GM21825 (cell line): ENCODE measurements around the gene UBAC1.
A peak's percentile ranks its signal among the peaks of the same experiment; 100 is the strongest.
"Not testable (repeated sequence)": the region's sequence is repeated elsewhere in the genome, so short reads cannot be mapped to it uniquely, and the experiment has no call there.

ENCODE experiments used
- ATAC-seq: cut with Tn5 transposase; IDR thresholded peaks from one replicate; pipeline ENCODE4 v1.9.1; 2021; ENCODE audit warnings: mild to moderate bottlenecking, moderate library complexity; ENCODE audit not compliant: unreplicated experiment

UBAC1 gene

GRCh38 chr9:135960411-135961276, 529 bp downstream of the UBAC1 start:
- peak; percentile 2 for ATAC-seq

DNA sequence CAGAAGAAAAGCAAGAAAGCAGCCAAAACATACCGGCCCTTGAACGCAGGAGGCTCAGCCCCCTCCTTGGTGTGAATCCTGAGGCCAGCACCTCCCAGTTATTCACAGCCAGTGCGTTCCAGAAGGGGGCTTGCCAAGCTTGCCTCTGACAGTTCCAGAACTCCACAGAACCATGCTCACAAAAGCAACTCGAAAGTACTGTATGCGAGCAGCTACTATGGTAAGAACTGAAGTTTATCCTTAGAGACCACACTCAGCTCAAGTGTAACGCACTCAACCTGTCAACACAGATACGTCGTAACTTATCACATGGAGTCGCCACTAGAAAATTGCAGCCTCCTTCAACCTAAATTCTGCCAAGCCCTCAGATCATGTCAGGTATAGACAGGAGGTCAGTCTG, 1.4 kb downstream of the UBAC1 start:
- no peak for ATAC-seq

DNA sequence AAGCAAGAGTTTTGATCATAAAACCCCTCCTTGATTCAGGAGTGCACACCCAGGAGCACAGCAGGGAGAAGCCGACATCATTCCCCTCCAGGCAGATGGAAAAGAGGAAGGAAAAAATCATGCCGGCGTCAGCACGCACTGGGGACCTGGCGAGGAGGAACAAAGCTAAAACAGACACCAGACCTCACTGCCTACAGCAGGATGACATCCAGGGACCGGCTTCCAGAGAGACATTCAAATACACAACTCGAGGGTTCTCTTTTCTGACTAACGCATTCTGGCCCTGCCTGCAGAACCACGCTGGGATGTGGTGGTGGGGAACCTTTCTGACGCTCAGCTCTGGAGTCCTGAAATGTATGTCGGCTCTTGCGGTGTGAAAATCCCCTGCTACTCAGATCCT, 2.7 kb downstream of the UBAC1 start:
- no peak for ATAC-seq

- no peak for ATAC-seq
Measured at GRCh38 chr9:135957431-135957830, 3.7 kb downstream of the UBAC1 start.

DNA sequence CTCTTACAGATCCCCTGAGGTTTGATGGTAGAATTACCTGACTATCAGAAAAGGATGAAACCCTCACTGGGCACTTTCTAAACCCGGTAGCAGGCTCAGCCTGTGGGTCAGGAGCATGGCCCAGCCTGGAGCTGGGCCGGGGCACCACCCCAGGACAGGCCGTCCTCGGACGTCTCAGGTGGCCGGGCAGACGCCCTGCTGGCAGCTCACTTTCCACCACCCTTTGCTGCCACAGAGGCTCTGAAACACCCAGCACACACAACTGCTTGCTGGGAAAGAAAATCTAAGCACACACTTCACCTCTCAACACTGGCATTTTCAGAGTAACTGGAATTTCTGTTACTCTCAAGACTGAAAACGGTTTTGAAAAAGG, 4.4 kb downstream of the UBAC1 start:
- no peak for ATAC-seq

DNA sequence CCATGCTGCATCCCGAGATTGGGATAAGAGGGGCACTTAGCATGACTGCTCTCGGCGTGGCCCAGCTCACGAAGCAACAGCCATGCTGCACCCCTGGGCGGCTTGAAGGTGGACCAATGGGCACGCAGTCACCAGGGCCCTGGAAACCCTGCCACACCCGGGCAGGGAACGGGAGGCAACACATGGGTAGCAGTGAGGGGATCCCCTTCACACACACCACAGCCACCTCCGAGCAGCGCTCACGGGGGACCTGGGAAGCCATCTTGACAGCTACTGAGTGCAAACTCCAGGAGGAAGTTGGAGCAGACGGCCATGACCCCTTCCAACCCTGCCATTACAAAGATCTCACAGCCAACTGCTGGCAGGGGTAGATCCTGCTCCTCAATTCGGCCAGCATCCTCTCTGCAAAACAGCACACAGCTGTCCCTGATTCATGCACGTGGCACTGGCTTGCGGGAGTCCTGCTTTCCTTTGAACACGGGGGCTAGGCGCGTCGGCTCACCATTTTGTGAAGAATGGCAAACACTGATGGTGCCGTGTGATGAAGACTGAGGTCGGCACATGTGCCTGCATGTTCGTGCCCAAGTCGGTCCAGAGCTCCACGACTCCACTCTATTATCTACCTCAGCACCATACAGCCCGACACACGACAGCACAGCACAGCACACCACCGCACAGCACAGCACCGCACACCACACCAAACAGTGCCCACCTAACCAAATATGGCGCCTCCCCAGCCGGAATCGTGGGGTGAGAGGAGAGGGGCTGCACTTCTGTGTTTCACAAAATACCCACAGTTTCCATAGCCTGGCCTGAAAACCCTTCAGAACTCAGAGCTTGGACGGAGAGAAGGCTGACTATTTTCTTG, 5.0 kb downstream of the UBAC1 start:
- no peak for ATAC-seq

GRCh38 chr9:135952664-135953206, 8.4 kb downstream of the UBAC1 start:
- ATAC-seq, result no peak

- no peak for ATAC-seq
Measured at GRCh38 chr9:135951889-135952663, 9.1 kb downstream of the UBAC1 start.

DNA sequence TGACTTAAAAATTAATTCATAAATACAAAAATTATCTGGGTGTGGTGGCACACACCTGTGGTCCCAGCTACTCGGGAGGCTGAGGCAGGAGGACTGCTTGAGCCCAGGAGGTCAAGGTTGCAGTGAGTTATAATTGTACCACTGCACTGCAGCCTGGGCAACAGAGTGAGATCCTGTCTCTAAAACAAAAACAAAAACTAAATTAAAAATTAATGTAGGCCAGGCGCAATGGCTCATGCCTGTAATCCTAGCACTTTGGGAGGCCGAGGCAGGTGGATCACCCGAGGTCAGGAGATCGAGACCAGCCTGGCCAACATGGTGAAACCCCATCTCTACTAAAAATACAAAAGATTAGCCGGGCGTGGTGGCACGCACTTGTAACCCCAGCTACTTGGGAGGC, 9.9 kb downstream of the UBAC1 start:
- ATAC-seq, result not testable (repeated sequence)

DNA sequence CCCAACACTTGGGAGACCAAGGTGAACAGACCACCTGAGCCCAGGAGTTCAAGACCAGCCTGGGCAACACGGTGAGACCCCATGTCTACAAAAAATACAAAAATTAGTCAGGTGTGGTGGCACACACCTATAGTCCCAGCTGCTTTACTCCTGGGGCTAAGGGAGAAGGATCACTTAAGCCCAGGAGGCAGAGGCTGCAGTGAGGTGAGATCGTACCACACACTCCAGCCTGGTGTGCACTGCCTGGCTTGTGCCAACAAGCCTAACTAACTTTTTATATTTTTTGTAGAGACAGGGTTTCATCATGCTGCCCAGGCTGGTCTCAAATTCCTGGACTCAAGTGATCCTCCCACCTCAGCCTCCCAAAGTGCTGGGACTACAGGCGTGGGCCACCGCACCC, 10.3 kb downstream of the UBAC1 start:
- not testable (repeated sequence) for ATAC-seq

DNA sequence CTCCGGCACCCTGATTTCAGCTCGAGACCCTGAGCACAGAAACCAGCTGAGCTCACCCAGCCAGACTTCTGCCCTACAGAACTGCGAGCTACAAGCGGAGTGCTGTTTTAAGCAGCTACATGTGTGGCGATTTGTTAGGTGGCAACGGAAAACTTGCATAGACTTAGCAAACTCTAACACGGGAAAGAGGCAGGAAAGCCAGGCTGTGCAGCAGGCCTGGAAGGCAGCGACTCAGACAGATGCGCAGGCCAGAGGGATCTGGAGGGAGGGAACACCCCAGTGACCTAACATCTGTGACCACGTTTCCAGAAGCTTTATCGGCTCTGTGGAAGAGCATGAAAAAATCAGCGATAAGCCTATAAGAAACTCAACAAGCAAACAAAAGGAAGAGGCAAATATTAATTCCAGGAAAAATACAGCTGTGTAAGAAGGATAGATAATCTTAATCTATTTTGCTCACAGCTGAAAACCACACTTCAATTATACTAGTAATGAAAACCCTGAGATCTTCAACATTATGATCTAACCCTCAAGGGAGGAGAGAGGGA, 11.0 kb downstream of the UBAC1 start:
- no peak for ATAC-seq

DNA sequence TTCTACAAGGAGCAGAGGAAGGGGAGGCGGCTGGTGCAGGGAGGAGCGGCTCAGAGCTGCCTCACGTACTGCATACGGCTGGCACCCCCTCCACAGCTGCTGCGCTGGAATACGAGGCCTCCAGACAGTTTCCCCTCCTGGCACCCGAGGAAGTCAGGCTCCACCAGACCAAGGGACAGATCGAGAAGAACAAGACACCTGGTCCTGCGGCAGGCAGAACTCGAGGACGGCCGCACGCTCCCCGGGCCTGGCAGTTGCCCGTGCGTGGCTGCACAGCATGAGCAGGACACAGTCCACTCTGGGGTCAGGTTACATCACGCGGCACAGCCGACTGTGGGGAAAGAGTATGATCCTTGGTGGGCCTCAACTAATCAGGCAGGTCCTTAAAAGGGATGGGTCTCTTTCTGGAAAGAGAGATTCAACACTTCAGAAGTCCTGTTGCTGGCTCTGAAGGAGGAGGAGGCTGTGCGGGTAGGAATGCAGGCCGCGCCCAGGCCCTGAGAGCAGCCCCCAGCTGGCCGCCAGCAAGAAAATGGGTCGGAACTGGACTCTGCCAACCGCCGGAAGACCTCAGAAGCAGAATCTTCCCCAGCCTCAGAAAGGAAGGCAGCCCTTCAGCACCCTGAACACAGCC, 11.6 kb downstream of the UBAC1 start:
- ATAC-seq, result no peak

- ATAC-seq, result no peak
Measured at GRCh38 chr9:135948968-135949367, 12.2 kb downstream of the UBAC1 start.

DNA sequence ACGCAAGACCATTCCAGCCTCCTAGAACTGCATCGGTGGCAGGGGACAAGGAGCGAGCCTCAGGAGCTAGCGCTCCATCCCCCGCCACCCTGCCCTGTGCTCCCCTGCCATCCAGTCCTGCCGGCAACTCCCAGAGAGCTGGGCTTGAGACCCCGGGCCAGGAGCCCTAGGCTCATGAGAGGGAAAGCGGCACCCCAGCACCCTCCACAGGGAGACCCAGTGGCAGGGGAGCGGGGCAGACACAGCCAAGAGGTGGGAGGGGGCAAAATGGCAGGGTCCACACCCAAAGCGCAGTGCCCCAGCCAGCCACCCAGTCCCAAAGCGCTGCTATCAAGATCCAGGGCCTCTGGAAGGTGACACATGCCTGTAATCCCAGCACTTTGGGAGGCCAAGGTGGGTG, 12.7 kb downstream of the UBAC1 start:
- no peak for ATAC-seq

DNA sequence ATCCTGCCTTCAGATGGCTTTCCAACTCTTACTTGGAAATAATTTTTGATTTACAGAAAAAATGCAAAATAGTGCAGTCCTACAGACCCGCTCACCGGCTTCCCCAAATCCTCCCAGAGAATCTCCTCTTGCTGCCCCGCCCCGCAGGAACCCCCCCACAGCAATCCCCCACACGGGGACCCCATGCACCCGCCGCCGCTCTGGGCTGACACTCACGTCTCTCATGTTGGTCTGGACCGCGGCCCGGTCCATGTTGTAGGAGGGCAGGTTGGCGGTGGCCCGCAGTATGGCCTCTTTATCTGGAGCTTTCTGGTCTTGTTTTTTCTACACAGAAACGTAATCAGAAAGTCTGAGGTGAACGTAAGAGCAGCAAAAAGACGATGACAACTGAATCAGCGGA, 13.6 kb downstream of the UBAC1 start:
- ATAC-seq, result no peak

DNA sequence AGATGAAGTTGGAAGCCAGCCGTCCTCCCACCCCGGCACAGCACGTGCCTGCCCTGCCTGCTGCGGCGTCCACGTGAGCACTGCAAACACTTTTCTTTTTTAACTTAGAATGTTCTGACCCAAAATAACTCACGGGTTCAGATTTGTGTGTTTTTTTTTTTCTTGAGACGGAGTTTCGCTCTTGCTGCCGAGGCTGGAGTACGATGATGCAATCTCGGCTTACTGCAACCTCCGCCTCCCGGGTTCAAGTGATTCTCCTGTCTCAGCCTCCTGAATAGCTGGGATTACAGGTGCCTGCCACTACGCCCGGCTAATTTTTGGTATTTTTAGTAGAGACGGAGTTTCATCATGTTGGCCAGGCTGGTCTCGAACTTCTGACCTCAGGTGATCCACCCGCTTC, 14.1 kb downstream of the UBAC1 start:
- not testable (repeated sequence) for ATAC-seq

- ATAC-seq, result no peak
Measured at GRCh38 chr9:135946392-135946994, 14.7 kb downstream of the UBAC1 start.

DNA sequence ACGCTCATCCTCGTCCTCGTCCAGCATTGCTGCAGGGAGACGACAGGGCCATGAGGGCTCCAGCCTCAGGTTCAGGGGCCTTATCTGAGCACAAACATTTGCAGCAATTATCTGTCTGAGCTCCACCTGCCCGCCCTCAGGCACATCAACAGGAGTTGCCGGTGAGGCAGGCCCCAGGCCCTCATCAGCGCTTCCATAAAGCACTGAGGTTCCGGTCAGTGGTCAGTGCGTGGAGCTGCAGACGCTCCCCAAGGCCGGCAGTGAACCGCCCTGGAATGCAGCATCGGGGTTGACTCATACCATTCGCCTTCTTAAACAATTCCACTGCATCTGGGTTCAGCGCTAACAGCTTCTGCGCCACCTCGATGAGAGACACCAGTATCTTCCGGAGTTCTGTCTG, 15.2 kb downstream of the UBAC1 start:
- ATAC-seq, result no peak

GRCh38 chr9:135944444-135945252, 16.5 kb downstream of the UBAC1 start:
- ATAC-seq, result no peak
